ENCODE measurements around the gene GPC3.

Gene GPC3

GRCh38 chrX:133600536-133600935 lies 384.9 kb downstream of the GPC3 start:
- DNase-seq (ENCODE audit: low read depth) = no peak

- no peak for DNase-seq (ENCODE audit: low read depth)
These were observed 386.6 kb downstream of the GPC3 start for GRCh38 chrX:133598601-133599335.

- no peak for DNase-seq (ENCODE audit: low read depth)
These were observed 391.2 kb downstream of the GPC3 start for GRCh38 chrX:133594156-133594555.

- no peak for DNase-seq (ENCODE audit: low read depth)
These were observed 391.9 kb downstream of the GPC3 start for GRCh38 chrX:133593531-133593930.

GRCh38 chrX:133590703-133591505 lies 394.5 kb downstream of the GPC3 start:
- no peak for DNase-seq (ENCODE audit: low read depth)

- no peak for DNase-seq (ENCODE audit: low read depth)
These were observed 396.6 kb downstream of the GPC3 start for GRCh38 chrX:133588827-133589226.

GRCh38 chrX:133587818-133588217 lies 397.6 kb downstream of the GPC3 start:
- no peak for DNase-seq (ENCODE audit: low read depth)

GRCh38 chrX:133587071-133587470 lies 398.3 kb downstream of the GPC3 start:
- DNase-seq (ENCODE audit: low read depth) = no peak

GRCh38 chrX:133586443-133586842 lies 399.0 kb downstream of the GPC3 start:
- DNase-seq (ENCODE audit: low read depth) = no peak

- DNase-seq (ENCODE audit: low read depth) = no peak
These were observed 401.6 kb downstream of the GPC3 start for GRCh38 chrX:133583825-133584224.

- DNase-seq (ENCODE audit: low read depth) = no peak
These were observed 404.8 kb downstream of the GPC3 start for GRCh38 chrX:133580625-133581024.

- no peak for DNase-seq (ENCODE audit: low read depth)
These were observed 405.8 kb downstream of the GPC3 start for GRCh38 chrX:133579631-133580030.

- DNase-seq (ENCODE audit: low read depth) = no peak
These were observed 408.5 kb downstream of the GPC3 start for GRCh38 chrX:133576876-133577275.

GRCh38 chrX:133575501-133576136 lies 409.8 kb downstream of the GPC3 start:
- no peak for DNase-seq (ENCODE audit: low read depth)

GRCh38 chrX:133574716-133575115 lies 410.7 kb downstream of the GPC3 start:
- no peak for DNase-seq (ENCODE audit: low read depth)

- DNase-seq (ENCODE audit: low read depth) = no peak
These were observed 414.8 kb downstream of the GPC3 start for GRCh38 chrX:133570549-133570948.

- no peak for DNase-seq (ENCODE audit: low read depth)
These were observed 416.2 kb downstream of the GPC3 start for GRCh38 chrX:133569217-133569616.

- no peak for DNase-seq (ENCODE audit: low read depth)
These were observed 417.3 kb downstream of the GPC3 start for GRCh38 chrX:133568109-133568508.

GRCh38 chrX:133566876-133567275 lies 418.5 kb downstream of the GPC3 start:
- no peak for DNase-seq (ENCODE audit: low read depth)

- no peak for DNase-seq (ENCODE audit: low read depth)
These were observed 421.7 kb downstream of the GPC3 start for GRCh38 chrX:133563705-133564104.

GRCh38 chrX:133561251-133561650 lies 424.1 kb downstream of the GPC3 start:
- DNase-seq (ENCODE audit: low read depth) = no peak

- no peak for DNase-seq (ENCODE audit: low read depth)
These were observed 425.5 kb downstream of the GPC3 start for GRCh38 chrX:133559909-133560308.
